ENCODE data around the gene ARHGAP8. TPM values are rescaled to one million over a fixed set of nuclear protein-coding genes. Genes with fewer than 3 reads are reported as not detected.

ARHGAP8 gene
- total RNA-seq, 1 donor, result not detected

GRCh38 chr22:44805711-44806110 is 53.3 kb downstream of the ARHGAP8 start:
- TF ChIP-seq, protein P1, sequence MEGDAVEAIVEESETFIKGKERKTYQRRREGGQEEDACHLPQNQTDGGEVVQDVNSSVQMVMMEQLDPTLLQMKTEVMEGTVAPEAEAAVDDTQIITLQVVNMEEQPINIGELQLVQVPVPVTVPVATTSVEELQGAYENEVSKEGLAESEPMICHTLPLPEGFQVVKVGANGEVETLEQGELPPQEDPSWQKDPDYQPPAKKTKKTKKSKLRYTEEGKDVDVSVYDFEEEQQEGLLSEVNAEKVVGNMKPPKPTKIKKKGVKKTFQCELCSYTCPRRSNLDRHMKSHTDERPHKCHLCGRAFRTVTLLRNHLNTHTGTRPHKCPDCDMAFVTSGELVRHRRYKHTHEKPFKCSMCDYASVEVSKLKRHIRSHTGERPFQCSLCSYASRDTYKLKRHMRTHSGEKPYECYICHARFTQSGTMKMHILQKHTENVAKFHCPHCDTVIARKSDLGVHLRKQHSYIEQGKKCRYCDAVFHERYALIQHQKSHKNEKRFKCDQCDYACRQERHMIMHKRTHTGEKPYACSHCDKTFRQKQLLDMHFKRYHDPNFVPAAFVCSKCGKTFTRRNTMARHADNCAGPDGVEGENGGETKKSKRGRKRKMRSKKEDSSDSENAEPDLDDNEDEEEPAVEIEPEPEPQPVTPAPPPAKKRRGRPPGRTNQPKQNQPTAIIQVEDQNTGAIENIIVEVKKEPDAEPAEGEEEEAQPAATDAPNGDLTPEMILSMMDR (IDR thresholded peaks at IDR 0.05; ENCODE audit: insufficient read depth, low read length), result no peak
- no peak for DNase-seq (ENCODE audit: low read depth)
- no peak overlapping the region for H3K4me3 ChIP-seq (ENCODE audit: low read depth, low read length)

GRCh38 chr22:44807232-44807631 is 54.9 kb downstream of the ARHGAP8 start:
- TF ChIP-seq, protein P1 (IDR thresholded peaks at IDR 0.05; ENCODE audit: insufficient read depth, low read length), result no peak
- no peak for DNase-seq (ENCODE audit: low read depth)
- H3K4me3 ChIP-seq (ENCODE audit: low read depth, low read length), result no peak overlapping the region

DNA sequence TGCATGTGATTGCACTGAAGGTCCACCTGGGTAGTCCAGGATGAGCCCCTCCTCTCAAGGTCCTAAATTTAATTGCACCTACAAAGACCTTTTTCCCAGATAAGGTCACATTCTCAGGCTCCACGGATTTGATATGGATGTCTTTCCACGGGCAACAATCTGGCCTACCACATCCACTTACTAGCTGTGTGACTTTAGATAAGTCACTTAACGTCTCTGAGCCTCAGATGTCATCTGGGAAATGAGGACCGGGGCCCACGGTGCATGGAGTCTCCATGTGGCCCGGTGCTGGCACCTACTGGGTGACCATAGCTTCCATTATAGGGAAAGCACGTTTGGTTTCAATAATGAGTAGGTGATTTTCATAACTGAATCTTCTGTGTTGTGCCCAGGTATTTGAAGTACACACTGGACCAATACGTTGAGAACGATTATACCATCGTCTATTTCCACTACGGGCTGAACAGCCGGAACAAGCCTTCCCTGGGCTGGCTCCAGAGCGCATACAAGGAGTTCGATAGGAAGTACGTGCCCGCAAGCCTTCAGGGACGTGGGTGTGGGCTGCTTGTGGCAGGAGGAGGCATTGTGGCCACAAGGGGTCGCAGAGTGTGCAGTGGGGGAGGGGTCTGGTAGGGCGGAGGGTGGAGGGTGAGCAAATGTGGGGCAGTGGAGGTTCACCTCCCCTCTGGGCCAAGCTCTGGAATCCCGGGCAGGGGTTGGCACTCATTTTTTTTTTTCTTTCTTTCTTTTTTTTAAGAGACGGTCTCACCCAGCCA is 55.7 kb downstream of the ARHGAP8 start:
- TF ChIP-seq, protein P1 (IDR thresholded peaks at IDR 0.05; ENCODE audit: insufficient read depth, low read length), result peak; percentile 15
- no peak overlapping the region for H3K4me3 ChIP-seq (ENCODE audit: low read depth, low read length)
- DNase-seq (ENCODE audit: low read depth), result no peak

DNA sequence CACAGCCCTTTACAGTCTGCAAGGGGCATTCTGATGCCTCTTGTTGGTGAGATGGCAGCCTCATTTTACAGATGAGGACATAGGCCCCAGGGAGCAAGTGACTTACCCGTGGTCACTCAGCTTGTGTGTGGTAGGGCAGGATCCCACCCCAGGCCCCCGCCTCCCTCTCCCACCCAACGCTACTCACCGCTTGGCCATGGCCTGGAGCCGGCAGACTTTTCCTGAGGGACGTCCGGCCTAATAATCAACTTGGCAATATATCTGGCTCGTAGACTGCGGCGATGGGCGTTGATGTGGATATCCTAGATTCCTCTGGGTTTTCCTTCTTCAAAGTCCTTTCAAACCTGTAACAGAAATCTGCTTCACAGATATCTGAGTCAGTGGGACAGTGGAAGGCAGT is 57.1 kb downstream of the ARHGAP8 start:
- no peak for DNase-seq (ENCODE audit: low read depth)
- H3K4me3 ChIP-seq (ENCODE audit: low read depth, low read length), result no peak overlapping the region
- TF ChIP-seq, protein P1 (IDR thresholded peaks at IDR 0.05; ENCODE audit: insufficient read depth, low read length), result no peak

DNA sequence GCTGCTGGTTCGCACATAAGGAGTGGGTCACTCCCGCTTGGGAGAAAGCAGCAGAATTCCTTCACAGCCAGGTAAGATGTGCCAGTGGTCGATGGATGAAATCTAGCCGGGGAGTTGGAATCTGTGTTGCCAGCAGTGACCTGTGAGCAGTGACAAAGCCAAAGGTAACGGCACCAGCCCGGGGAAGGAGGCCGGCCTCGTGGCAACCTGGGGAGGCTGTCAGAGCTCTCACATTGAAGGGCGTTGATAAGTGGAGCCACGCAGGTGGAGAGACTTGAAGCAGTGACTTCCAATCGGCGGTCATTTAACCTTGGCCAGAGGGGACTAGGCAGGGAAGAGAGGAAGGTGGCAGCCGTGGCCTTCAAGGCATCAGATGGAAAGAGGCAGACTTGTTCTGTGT is 58.8 kb downstream of the ARHGAP8 start:
- TF ChIP-seq, protein P1 (IDR thresholded peaks at IDR 0.05; ENCODE audit: insufficient read depth, low read length), result no peak
- DNase-seq (ENCODE audit: low read depth), result no peak
- H3K4me3 ChIP-seq (ENCODE audit: low read depth, low read length), result no peak overlapping the region

DNA sequence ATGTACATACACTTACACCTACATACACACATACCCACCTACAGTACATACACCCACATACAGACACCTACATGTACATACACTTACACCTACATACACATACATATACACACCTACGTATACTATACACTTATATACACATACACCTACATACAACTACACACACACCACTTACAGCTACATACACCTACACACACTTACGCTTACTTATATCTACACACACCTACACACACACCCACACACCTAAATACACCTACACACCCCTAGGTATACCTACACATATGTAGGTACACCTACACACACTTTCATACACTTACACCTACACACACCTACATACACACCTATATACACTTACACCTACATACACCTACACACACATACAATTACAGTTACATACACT is 61.0 kb downstream of the ARHGAP8 start:
- TF ChIP-seq, protein P1 (IDR thresholded peaks at IDR 0.05; ENCODE audit: insufficient read depth, low read length), result no peak
- DNase-seq (ENCODE audit: low read depth), result no peak
- H3K4me3 ChIP-seq (ENCODE audit: low read depth, low read length), result no peak overlapping the region

Measured in fibroblast of the aortic adventitia (primary cell).